22Rv1 (cell line): Measurements from ENCODE around the gene CENPV.

Experiments
- ZFX ChIP-seq: fragments of 450-650 bp; IDR thresholded peaks from 2 replicates; pipeline ENCODE4 v1.6.1; 2017; ENCODE audit warnings: antibody characterized with exemption, borderline replicate concordance
- TF ChIP-seq, protein P1 (sequence below): fragments of 450-650 bp; IDR thresholded peaks from 2 replicates; pipeline ENCODE4 v1.5.1; 2017; ENCODE audit warnings: mild to moderate bottlenecking

DNA sequence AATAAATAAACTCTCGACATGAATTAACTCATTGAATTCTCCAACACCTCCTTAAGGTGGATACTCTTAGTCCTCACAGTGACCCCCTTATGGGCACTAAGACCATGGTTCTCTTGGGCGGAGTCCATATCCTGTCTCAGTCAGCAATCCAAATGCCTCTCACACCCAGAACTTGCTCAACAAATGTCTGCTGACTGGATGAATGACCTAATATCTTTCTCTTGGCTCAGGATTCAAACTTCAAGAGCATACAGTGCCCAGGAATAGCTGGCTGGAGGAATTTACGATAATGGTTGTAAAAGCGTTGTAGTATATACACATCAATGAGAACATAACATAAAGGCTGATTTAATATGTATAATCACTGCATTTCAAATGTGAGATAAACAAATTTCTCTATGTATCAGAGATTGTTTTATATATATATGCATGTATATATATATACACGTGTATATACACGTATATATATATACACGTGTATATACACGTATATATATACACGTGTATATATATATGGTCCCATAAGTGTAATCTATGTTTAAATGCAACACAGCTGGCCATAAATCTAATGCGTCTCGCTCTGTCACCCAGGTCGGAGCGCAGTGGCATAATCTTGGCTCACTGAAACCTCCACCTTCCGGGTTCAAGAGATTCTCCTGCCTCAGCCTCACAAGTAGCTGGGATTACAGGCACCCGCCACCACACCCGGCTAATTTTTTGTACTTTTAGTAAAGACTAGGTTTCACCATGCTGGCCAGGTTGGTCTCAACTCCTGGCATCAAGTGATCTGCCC lies 21.1 kb upstream of the CENPV start:
- TF ChIP-seq, protein P1, sequence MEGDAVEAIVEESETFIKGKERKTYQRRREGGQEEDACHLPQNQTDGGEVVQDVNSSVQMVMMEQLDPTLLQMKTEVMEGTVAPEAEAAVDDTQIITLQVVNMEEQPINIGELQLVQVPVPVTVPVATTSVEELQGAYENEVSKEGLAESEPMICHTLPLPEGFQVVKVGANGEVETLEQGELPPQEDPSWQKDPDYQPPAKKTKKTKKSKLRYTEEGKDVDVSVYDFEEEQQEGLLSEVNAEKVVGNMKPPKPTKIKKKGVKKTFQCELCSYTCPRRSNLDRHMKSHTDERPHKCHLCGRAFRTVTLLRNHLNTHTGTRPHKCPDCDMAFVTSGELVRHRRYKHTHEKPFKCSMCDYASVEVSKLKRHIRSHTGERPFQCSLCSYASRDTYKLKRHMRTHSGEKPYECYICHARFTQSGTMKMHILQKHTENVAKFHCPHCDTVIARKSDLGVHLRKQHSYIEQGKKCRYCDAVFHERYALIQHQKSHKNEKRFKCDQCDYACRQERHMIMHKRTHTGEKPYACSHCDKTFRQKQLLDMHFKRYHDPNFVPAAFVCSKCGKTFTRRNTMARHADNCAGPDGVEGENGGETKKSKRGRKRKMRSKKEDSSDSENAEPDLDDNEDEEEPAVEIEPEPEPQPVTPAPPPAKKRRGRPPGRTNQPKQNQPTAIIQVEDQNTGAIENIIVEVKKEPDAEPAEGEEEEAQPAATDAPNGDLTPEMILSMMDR, result no peak
- no peak for TF ChIP-seq ZFX
